Measurements from ENCODE around the gene NPAS2. TPM values are rescaled to one million over a fixed set of nuclear protein-coding genes. Genes with fewer than 3 reads are reported as not detected.

The NPAS2 gene
- total RNA-seq, 3 donors from 2014 or later, result 6.2 to 42.3 (median 22.5) TPM

GRCh38 chr2:100983684-100984310, 163.9 kb downstream of the NPAS2 start:
- no peak overlapping the region for H3K4me3 ChIP-seq
- H3K4me1 ChIP-seq, result no peaks in the 10 kb centered on the region
- DNase-seq (ENCODE audit: low spot score in 2 of 2), result no peak
- H3K9me3 ChIP-seq, result no peaks in the 10 kb centered on the region
- H3K27ac ChIP-seq, result peak overlapping the region; percentile 48 to 78
- intact Hi-C loops (cut with DNase I; ENCODE audit: low total_unique reads), result no loop called here
- no peaks in the 10 kb centered on the region for H3K27me3 ChIP-seq
- TF ChIP-seq, protein P1, sequence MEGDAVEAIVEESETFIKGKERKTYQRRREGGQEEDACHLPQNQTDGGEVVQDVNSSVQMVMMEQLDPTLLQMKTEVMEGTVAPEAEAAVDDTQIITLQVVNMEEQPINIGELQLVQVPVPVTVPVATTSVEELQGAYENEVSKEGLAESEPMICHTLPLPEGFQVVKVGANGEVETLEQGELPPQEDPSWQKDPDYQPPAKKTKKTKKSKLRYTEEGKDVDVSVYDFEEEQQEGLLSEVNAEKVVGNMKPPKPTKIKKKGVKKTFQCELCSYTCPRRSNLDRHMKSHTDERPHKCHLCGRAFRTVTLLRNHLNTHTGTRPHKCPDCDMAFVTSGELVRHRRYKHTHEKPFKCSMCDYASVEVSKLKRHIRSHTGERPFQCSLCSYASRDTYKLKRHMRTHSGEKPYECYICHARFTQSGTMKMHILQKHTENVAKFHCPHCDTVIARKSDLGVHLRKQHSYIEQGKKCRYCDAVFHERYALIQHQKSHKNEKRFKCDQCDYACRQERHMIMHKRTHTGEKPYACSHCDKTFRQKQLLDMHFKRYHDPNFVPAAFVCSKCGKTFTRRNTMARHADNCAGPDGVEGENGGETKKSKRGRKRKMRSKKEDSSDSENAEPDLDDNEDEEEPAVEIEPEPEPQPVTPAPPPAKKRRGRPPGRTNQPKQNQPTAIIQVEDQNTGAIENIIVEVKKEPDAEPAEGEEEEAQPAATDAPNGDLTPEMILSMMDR (IDR thresholded peaks at IDR 0.05), result no peak
- H3K36me3 ChIP-seq, result no peaks in the 10 kb centered on the region

DNA sequence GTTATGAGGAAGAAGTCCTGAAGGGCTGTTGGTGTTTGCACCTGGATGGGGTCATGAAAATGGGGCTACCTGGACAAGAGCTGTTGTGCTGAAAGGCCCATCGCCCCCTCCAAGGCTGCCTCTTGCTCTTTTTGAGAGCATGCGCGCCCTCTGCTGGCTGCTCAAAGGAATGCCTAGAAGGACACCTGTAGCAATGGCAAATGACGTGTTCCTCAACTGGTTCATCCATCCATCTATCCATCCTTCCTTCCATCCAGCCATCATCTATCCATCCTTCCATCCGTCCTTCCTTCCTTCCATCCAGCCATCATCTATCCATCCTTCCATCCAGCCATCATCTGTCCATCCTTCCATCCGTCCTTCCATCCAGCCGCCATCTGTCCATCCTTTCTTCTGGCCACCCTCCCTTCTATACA, 165.0 kb downstream of the NPAS2 start:
- intact Hi-C loops (cut with DNase I; ENCODE audit: low total_unique reads), result no loop called here
- Histone ChIP-seq H3K9me3 (no peaks in the 10 kb centered on the region), H3K27me3 (no peaks in the 10 kb centered on the region), H3K27ac (no peak overlapping the region), H3K36me3 (no peaks in the 10 kb centered on the region), H3K4me1 (no peaks in the 10 kb centered on the region), H3K4me3 (no peak overlapping the region)
- TF ChIP-seq POLR2AphosphoS5 (IDR thresholded peaks at IDR 0.05), result peak in 2 of 3 donors; percentile 21 to 31
- TF ChIP-seq POLR2A (IDR thresholded peaks at IDR 0.05), result no peak
- TF ChIP-seq, protein P1 (IDR thresholded peaks at IDR 0.05), result peak; percentile 90 to 93 (median 91)
- peak; percentile 64 to 73 for DNase-seq (ENCODE audit: low spot score in 2 of 2)

- DNase-seq (ENCODE audit: low spot score in 2 of 2), result no peak
- Histone ChIP-seq H3K27me3 (no peaks in the 10 kb centered on the region), H3K27ac (no peak overlapping the region), H3K9me3 (no peaks in the 10 kb centered on the region), H3K4me1 (no peaks in the 10 kb centered on the region), H3K4me3 (no peak overlapping the region), H3K36me3 (no peaks in the 10 kb centered on the region)
- intact Hi-C loops (cut with DNase I; ENCODE audit: low total_unique reads), result no loop called here
- TF ChIP-seq POLR2A (IDR thresholded peaks at IDR 0.05) (no peak), POLR2AphosphoS5 (IDR thresholded peaks at IDR 0.05) (no peak)
- TF ChIP-seq, protein P1 (IDR thresholded peaks at IDR 0.05), result no peak
Observed at GRCh38 chr2:100986157-100986556, 166.2 kb downstream of the NPAS2 start.

DNA sequence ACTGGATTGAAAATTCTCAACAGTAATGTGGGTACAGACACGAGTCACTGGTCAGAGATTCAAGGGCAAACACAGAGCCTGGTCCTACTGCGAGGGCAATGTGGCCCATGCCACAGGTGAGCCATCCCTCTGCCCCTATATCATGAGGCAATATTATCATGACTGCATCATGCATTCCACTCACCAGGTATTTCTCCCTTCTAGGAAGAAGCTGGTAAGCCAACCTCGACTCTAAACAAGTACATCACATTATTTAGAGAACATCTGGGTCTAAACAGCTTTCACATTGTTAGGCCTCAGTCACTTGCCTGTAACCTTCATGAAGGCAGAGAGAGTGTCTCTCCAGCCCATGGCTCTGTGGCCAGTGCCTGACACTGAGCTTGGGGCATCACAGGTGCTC, 167.6 kb downstream of the NPAS2 start:
- Histone ChIP-seq H3K36me3 (no peaks in the 10 kb centered on the region), H3K9me3 (no peaks in the 10 kb centered on the region), H3K4me3 (no peak overlapping the region), H3K4me1 (no peaks in the 10 kb centered on the region), H3K27me3 (no peaks in the 10 kb centered on the region), H3K27ac (no peak overlapping the region)
- TF ChIP-seq, protein P1 (IDR thresholded peaks at IDR 0.05), result no peak
- TF ChIP-seq POLR2AphosphoS5 (IDR thresholded peaks at IDR 0.05) (no peak), POLR2A (IDR thresholded peaks at IDR 0.05) (no peak)
- intact Hi-C loops (cut with DNase I; ENCODE audit: low total_unique reads), result no loop called here
- DNase-seq (ENCODE audit: low spot score in 2 of 2), result no peak

- H3K9me3 ChIP-seq, result no peaks in the 10 kb centered on the region
- TF ChIP-seq POLR2AphosphoS5 (IDR thresholded peaks at IDR 0.05), result no peak
- TF ChIP-seq, protein P1 (IDR thresholded peaks at IDR 0.05), result no peak
- TF ChIP-seq POLR2A (IDR thresholded peaks at IDR 0.05), result no peak
- no peak for DNase-seq (ENCODE audit: low spot score in 2 of 2)
- H3K27ac ChIP-seq, result no peak overlapping the region
- no peaks in the 10 kb centered on the region for H3K27me3 ChIP-seq
- H3K4me3 ChIP-seq, result no peak overlapping the region
- no peaks in the 10 kb centered on the region for H3K4me1 ChIP-seq
- no peaks in the 10 kb centered on the region for H3K36me3 ChIP-seq
- intact Hi-C loops (cut with DNase I; ENCODE audit: low total_unique reads), result no loop called here
Observed at GRCh38 chr2:100987974-100988373, 168.0 kb downstream of the NPAS2 start.

Data from breast epithelium (tissue), 4 donors.